Tibial artery (tissue), 4 donors: ENCODE results near the gene GLI1.
"Not testable (repeated sequence)": the region's sequence is repeated elsewhere in the genome, so short reads cannot be mapped to it uniquely, and the experiment has no call there.

ENCODE experiments used
- DNase-seq, 2 donors: peaks; one replicate each; pipeline ENCODE4 v3.0.0-alpha.2; 2019
- H3K27ac ChIP-seq, 2 donors: fragments of 200-600 bp; sonication (generic) in 1 of 2; 1 replicate in 1 of 2; 2 replicates in 1 of 2; pipeline ENCODE4 v1.5.1; 2018 to 2019; ENCODE audit warnings: mild to moderate bottlenecking in 1 of 2
- H3K27me3 ChIP-seq, 2 donors: fragments of 200-600 bp; sonication (generic) in 1 of 2; one replicate each; pipeline versions ENCODE4 v1.5.1 to v1.6.0; 2016 to 2019
- H3K36me3 ChIP-seq, 3 donors: fragments of 200-600 bp; sonication (generic) in 2 of 3; one replicate each; pipeline ENCODE4 v1.5.1; 2016 to 2019; ENCODE audit warnings: mild to moderate bottlenecking in 2 of 3
- H3K4me1 ChIP-seq, 4 donors: fragments of 200-600 bp; sonication (generic) in 2 of 4; 1 replicate in 3 of 4; 2 replicates in 1 of 4; pipeline ENCODE4 v1.5.1; 2016 to 2019
- H3K4me3 ChIP-seq, 2 donors: fragments of 200-600 bp; sonication (generic) in 1 of 2; 1 replicate in 1 of 2; 2 replicates in 1 of 2; pipeline ENCODE4 v1.5.1; 2018 to 2019; ENCODE audit warnings: mild to moderate bottlenecking in 2 of 2
- H3K9me3 ChIP-seq, 3 donors: fragments of 200-600 bp; sonication (generic) in 1 of 3; one replicate each; pipeline ENCODE4 v1.5.1; 2016 to 2019
- CTCF ChIP-seq, 2 experiments: fragments of 200-600 bp in 1 of 2; fragments of 450-650 bp in 1 of 2; IDR thresholded peaks; one replicate each; pipeline ENCODE4 v1.5.1; 2017 to 2019; ENCODE audit warnings: antibody characterized with exemption in 2 of 2, mild to moderate bottlenecking in 1 of 2, moderate library complexity in 1 of 2
- intact Hi-C: fragments of 100-400 bp; cut with DNase I; formaldehyde crosslinking; loops from one replicate; pipeline ENCODE4 v1.15.0; 2023; ENCODE audit warnings: low total_unique reads

Gene GLI1

DNA sequence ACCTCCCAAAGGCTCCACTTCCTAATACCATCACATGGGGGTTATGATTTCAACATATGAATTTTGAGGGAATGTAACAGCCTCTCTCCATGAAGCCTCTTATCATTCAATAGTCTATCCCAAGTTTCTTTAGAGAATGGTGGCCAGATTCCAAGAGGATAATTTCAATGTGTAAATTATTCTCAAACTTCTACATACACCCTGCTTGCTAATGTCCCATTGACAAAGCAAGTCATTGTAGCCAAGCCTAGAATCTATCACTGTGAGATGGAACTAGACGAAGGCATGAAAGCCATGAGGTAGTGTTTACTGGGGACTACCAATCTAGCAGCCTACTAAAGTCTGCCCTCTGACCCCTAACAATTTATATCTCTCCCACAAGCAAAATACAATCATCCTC lies 21.2 kb upstream of the GLI1 start:
- Histone ChIP-seq H3K4me3 (no peak overlapping the region), H3K27me3 (no peaks in the 10 kb centered on the region), H3K27ac (no peak overlapping the region), H3K9me3 (no peaks in the 10 kb centered on the region), H3K36me3 (no peaks in the 10 kb centered on the region), H3K4me1 (no peaks in the 10 kb centered on the region)
- DNase-seq, result no peak
- intact Hi-C loops, result no loop called here
- TF ChIP-seq CTCF (IDR thresholded peaks at IDR 0.05), result no peak

DNA sequence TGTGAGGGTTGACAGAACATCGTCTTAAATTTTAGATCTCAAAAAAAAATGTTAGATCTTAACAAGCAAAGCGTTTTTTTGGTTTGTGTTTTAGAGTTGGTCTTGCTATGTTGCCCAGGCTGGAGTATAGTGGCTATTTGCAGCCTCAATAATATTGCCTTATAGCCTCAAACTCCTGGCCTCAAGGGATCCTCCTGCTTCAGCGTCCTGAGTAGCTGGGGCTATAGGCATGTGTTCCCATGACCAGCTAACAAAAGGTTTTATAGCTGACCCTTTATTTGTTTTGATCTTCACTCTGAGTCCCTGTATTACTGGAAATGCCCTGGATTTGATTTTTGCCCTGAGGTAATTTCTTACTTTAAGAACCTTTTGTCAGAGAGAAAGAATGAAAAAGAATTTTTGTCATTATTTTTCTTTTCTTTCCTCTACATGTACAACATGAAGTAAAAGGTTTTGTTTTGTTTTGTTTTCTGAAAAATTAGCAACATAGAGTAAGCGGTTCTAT lies 19.8 kb upstream of the GLI1 start:
- no peak for DNase-seq
- no peak overlapping the region for H3K4me3 ChIP-seq
- H3K36me3 ChIP-seq, result no peaks in the 10 kb centered on the region
- intact Hi-C loops, result no loop called here
- TF ChIP-seq CTCF (IDR thresholded peaks at IDR 0.05), result no peak
- no peak overlapping the region for H3K27ac ChIP-seq
- H3K9me3 ChIP-seq, result no peaks in the 10 kb centered on the region
- H3K27me3 ChIP-seq, result no peaks in the 10 kb centered on the region
- H3K4me1 ChIP-seq, result no peaks in the 10 kb centered on the region

- H3K27me3 ChIP-seq, DNase-seq, H3K36me3 ChIP-seq, H3K27ac ChIP-seq, intact Hi-C loops, H3K4me3 ChIP-seq, H3K4me1 ChIP-seq, H3K9me3 ChIP-seq: not testable (repeated sequence)
Measured at GRCh38 chr12:57441393-57441792, 18.2 kb upstream of the GLI1 start.

GRCh38 chr12:57441846-57442427 lies 17.6 kb upstream of the GLI1 start:
- Histone ChIP-seq H3K4me1 (no peaks in the 10 kb centered on the region), H3K9me3 (no peaks in the 10 kb centered on the region), H3K4me3 (no peak overlapping the region), H3K36me3 (no peaks in the 10 kb centered on the region), H3K27ac (no peak overlapping the region), H3K27me3 (no peaks in the 10 kb centered on the region)
- intact Hi-C loops, result no loop called here
- DNase-seq, result no peak
- TF ChIP-seq CTCF (IDR thresholded peaks at IDR 0.05), result no peak

DNA sequence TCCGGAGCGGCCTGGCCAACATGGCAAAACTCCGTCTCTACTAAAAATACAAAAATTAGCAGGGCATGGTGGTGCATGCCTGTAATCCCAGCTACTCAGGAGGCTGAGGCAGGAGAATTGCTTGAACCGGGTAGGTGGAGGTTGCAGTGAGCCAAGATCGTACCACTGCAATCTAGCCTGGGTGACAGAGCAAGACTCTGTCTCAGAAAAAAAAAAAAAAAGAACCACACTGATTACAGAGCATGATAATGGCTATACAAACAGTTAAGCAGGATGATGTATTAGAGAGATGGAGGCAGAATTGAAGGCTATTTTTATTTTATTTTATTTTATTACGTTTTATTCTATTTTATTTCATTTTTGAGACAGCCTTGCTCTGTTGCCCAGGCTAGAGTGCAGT lies 15.2 kb upstream of the GLI1 start:
- intact Hi-C loops, result not testable (repeated sequence)

GRCh38 chr12:57444744-57445143 lies 14.8 kb upstream of the GLI1 start:
- intact Hi-C loops, result no loop called here
- Histone ChIP-seq H3K27me3 (no peaks in the 10 kb centered on the region), H3K4me3 (no peak overlapping the region), H3K36me3 (no peaks in the 10 kb centered on the region), H3K4me1 (no peaks in the 10 kb centered on the region), H3K9me3 (no peaks in the 10 kb centered on the region), H3K27ac (no peak overlapping the region)
- no peak for TF ChIP-seq CTCF (IDR thresholded peaks at IDR 0.05)
- DNase-seq, result no peak

More for the DNA sequence above, 15.2 kb upstream of the GLI1 start:
- not testable (repeated sequence) for H3K4me3 ChIP-seq, H3K27ac ChIP-seq, H3K9me3 ChIP-seq, H3K27me3 ChIP-seq, DNase-seq, H3K36me3 ChIP-seq, H3K4me1 ChIP-seq
